ENCODE measurements around the gene SLC12A6.

DNA sequence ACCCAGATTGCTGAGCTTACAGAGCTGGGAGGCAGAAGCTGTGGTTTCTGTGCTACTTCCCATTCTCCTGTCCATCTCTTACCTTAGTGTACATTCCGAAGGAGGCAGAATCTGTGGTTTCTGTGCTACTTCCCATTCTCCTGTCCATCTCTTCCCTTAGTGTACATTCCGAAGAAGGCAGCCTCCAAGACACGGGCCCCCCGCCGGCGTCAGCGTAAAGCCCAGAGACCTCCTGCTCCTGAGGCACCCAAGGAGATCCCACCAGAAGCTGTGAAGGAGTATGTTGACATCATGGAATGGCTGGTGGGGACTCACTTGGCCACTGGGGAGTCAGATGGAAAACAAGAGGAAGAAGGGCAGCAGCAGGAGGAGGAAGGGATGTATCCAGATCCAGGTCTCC lies 16.7 kb upstream of the SLC12A6 start:
- no peak for TF ChIP-seq CTCF (IDR thresholded peaks at IDR 0.05)
- no peak for TF ChIP-seq POLR2A (IDR thresholded peaks at IDR 0.05)

Data from right lobe of liver (tissue), 4 donors.